ENCODE measurements around the gene ELMO3.
A peak's percentile ranks its signal among the peaks of the same experiment; 100 is the strongest.

DNA sequence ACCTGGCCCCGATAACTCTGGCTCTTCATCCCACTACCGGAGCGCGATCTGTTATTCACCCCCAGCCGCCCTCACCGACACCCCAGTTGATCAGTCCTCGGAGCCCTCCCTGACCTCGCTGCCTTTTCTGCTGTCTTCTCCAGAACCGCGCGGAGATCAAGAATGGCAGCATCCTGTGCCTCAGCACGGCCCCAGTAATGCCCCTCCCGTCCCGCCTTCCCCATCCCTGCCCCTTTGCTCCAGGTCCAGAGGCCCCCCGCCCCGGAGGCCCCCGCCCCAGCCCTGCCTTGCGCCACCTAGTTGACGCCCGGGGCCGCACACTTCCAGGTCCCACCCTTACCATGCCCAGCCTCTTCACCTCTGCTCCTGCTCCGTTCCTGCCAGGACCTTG lies 872 bp downstream of the ELMO3 start:
- TF ChIP-seq SIN3A (IDR thresholded peaks at IDR 0.05; ENCODE audit: low read depth) (no peak), ZNF274 (IDR thresholded peaks at IDR 0.05; ENCODE audit: low read depth, low read length) (no peak), SP1 (IDR thresholded peaks at IDR 0.05; ENCODE audit: low read depth) (no peak), EZH2 (IDR thresholded peaks at IDR 0.05) (no peak), TCF7L2 (IDR thresholded peaks at IDR 0.05; ENCODE audit: borderline replicate concordance, extremely low read depth, insufficient read depth, insufficient read length) (no peak), JUND (IDR thresholded peaks at IDR 0.05) (no peak), RAD21 (IDR thresholded peaks at IDR 0.05; ENCODE audit: low read depth) (no peak), POLR2AphosphoS5 (IDR thresholded peaks at IDR 0.05; ENCODE audit: low read depth, low read length) (no peak; the same call in 1 of the 2 replicates), EGR1 (IDR thresholded peaks at IDR 0.05; ENCODE audit: low read depth) (no peak)
- TF ChIP-seq, protein P1, sequence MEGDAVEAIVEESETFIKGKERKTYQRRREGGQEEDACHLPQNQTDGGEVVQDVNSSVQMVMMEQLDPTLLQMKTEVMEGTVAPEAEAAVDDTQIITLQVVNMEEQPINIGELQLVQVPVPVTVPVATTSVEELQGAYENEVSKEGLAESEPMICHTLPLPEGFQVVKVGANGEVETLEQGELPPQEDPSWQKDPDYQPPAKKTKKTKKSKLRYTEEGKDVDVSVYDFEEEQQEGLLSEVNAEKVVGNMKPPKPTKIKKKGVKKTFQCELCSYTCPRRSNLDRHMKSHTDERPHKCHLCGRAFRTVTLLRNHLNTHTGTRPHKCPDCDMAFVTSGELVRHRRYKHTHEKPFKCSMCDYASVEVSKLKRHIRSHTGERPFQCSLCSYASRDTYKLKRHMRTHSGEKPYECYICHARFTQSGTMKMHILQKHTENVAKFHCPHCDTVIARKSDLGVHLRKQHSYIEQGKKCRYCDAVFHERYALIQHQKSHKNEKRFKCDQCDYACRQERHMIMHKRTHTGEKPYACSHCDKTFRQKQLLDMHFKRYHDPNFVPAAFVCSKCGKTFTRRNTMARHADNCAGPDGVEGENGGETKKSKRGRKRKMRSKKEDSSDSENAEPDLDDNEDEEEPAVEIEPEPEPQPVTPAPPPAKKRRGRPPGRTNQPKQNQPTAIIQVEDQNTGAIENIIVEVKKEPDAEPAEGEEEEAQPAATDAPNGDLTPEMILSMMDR (IDR thresholded peaks at IDR 0.05 in 2 of 3, conservative IDR thresholded peaks at IDR 0.05 in 1 of 3; ENCODE audit: borderline replicate concordance in 1 of 3, insufficient read depth in 1 of 3, low read depth in 2 of 3, low read length in 2 of 3) = peak in 2 of 3 experiments; percentile 31 to 48; a peak in 3 of 6 replicates
- TF ChIP-seq, protein P2, sequence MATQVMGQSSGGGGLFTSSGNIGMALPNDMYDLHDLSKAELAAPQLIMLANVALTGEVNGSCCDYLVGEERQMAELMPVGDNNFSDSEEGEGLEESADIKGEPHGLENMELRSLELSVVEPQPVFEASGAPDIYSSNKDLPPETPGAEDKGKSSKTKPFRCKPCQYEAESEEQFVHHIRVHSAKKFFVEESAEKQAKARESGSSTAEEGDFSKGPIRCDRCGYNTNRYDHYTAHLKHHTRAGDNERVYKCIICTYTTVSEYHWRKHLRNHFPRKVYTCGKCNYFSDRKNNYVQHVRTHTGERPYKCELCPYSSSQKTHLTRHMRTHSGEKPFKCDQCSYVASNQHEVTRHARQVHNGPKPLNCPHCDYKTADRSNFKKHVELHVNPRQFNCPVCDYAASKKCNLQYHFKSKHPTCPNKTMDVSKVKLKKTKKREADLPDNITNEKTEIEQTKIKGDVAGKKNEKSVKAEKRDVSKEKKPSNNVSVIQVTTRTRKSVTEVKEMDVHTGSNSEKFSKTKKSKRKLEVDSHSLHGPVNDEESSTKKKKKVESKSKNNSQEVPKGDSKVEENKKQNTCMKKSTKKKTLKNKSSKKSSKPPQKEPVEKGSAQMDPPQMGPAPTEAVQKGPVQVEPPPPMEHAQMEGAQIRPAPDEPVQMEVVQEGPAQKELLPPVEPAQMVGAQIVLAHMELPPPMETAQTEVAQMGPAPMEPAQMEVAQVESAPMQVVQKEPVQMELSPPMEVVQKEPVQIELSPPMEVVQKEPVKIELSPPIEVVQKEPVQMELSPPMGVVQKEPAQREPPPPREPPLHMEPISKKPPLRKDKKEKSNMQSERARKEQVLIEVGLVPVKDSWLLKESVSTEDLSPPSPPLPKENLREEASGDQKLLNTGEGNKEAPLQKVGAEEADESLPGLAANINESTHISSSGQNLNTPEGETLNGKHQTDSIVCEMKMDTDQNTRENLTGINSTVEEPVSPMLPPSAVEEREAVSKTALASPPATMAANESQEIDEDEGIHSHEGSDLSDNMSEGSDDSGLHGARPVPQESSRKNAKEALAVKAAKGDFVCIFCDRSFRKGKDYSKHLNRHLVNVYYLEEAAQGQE (IDR thresholded peaks at IDR 0.05; ENCODE audit: low read depth) = no peak

All from HCT116 (cell line).